Measurements from ENCODE around the gene STOM. TPM values are rescaled to one million over a fixed set of nuclear protein-coding genes. Genes with fewer than 3 reads are reported as not detected.

Gene STOM
- total and polyA plus RNA-seq, 2 of the 8 experiments (the other 6 are each of a cell fraction or from before 2014, with no cell fraction given): 25.2 to 60.4 TPM

DNA sequence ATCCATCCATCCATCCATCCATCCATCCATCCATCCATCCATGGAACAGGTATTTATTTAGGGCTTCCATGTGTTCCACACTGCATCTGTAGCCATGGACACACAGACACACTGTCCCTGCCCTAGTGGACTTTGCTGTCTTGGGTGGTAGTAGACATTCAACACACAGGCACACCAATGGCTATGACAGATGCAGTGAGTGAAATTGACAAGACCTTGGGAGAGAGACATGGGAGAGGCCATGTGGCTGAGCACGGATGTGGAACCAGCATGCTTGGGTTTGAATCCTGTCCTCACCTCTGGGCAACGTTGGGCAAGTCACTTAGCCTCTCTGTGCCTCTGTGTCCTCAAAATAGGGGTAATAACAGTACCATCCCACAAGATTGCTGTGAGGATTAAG, 45.3 kb downstream of the STOM start:
- H3K79me2 ChIP-seq (ENCODE audit: control insufficient read depth in 1 of 2, insufficient read depth in 2 of 2, low read length in 2 of 2): no peaks in the 10 kb centered on the region
- no peak overlapping the region for H3K18ac ChIP-seq (ENCODE audit: extremely low read depth, low read length)
- no peak overlapping the region for H3K27ac ChIP-seq (ENCODE audit: low read depth, low read length)
- no peak overlapping the region for H2AK5ac ChIP-seq (ENCODE audit: low read depth, low read length)
- no peak overlapping the region for H3K4me3 ChIP-seq (ENCODE audit: extremely low read depth in 1 of 4, insufficient read depth in 2 of 4, low read depth in 3 of 4, low read length in 4 of 4)
- H3K79me1 ChIP-seq (ENCODE audit: low read depth, low read length): no peaks in the 10 kb centered on the region
- H3K56ac ChIP-seq (replicated peaks; ENCODE audit: insufficient read length, low read depth, low read length): no peak overlapping the region
- H3K4me1 ChIP-seq (replicated peaks in 1 of 4; ENCODE audit: control insufficient read depth in 3 of 4, insufficient read depth in 4 of 4, low read length in 3 of 4): no peaks in the 10 kb centered on the region
- no peak overlapping the region for H2BK15ac ChIP-seq (ENCODE audit: low read length)
- DNase-seq (ENCODE audit: low read depth in 1 of 2, low spot score in 2 of 2) (no peak), FAIRE-seq (no peak)
- ChIA-PET CTCF (ENCODE audit: partially characterized antibody) (interaction anchor here (2.3 kb wide), 1 partner anchor 75 kb away, joined by 6 read pairs; no protein-coding TSS in a partner anchor), POLR2A (ENCODE audit: partially characterized antibody) (no interaction called here)
- H2AFZ ChIP-seq (ENCODE audit: low read length): no peak overlapping the region
- H4K5ac ChIP-seq (ENCODE audit: insufficient read length, low read depth, low read length): no peak overlapping the region
- no peak overlapping the region for H3K4me2 ChIP-seq (ENCODE audit: insufficient read depth in 1 of 2, low read depth in 2 of 2, low read length in 2 of 2)
- H3K14ac ChIP-seq (ENCODE audit: insufficient read length): no peak overlapping the region
- H3K23ac ChIP-seq (ENCODE audit: insufficient read length): no peak overlapping the region
- H3K9ac ChIP-seq (replicated peaks in 1 of 4; ENCODE audit: extremely low read depth in 1 of 4, low read depth in 3 of 4, low read length in 3 of 4): no peak overlapping the region
- no peaks in the 10 kb centered on the region for H3K9me3 ChIP-seq (ENCODE audit: insufficient read depth in 2 of 2, low read depth in 1 of 2, low read length in 1 of 2)
- H2BK5ac ChIP-seq (ENCODE audit: low read depth, low read length): no peak overlapping the region
- H2BK12ac ChIP-seq (ENCODE audit: low read depth, low read length): no peak overlapping the region
- no peaks in the 10 kb centered on the region for H3K23me2 ChIP-seq (ENCODE audit: low read depth, low read length)
- no peak overlapping the region for H4K8ac ChIP-seq (ENCODE audit: extremely low read depth, insufficient read depth, low read length)
- peaks cover 0 to 6% (median 3%) of the 10 kb centered on the region in 4 experiments; a peak in 3 of 8 replicates for H3K36me3 ChIP-seq (ENCODE audit: control insufficient read depth in 2 of 4, insufficient read depth in 4 of 4, low read length in 3 of 4)
- H4K20me1 ChIP-seq (replicated peaks in 1 of 2; ENCODE audit: control insufficient read depth in 1 of 2, insufficient read depth in 2 of 2, low read length in 2 of 2): peaks cover 0 to 3% of the 10 kb centered on the region in 2 experiments
- TF ChIP-seq SIN3A (conservative IDR thresholded peaks at IDR 0.05 in 1 of 2, IDR thresholded peaks at IDR 0.05 in 1 of 2; ENCODE audit: low read depth in 1 of 2, low read length in 2 of 2): no peak
- TF ChIP-seq RFX5 (IDR thresholded peaks at IDR 0.05; ENCODE audit: borderline replicate concordance, low read depth, low read length): no peak
- TF ChIP-seq CREB1 (IDR thresholded peaks at IDR 0.05): no peak
- TF ChIP-seq BCL11A (IDR thresholded peaks at IDR 0.05; ENCODE audit: low read depth in 2 of 2, low read length in 2 of 2): no peak
- no peak for TF ChIP-seq RBBP5 (IDR thresholded peaks at IDR 0.05; ENCODE audit: borderline replicate concordance, low read depth, low read length)
- no peak for TF ChIP-seq SP4 (IDR thresholded peaks at IDR 0.05; ENCODE audit: low read length)
- TF ChIP-seq PHF8 (conservative IDR thresholded peaks at IDR 0.05; ENCODE audit: low read depth, low read length): no peak
- TF ChIP-seq JUND (IDR thresholded peaks at IDR 0.05; ENCODE audit: low read length): no peak
- no peak for TF ChIP-seq FOSL1 (IDR thresholded peaks at IDR 0.05; ENCODE audit: insufficient read depth, low read depth, low read length)
- 90% methylated on average over 2 of the region's 2 CpGs; no CpG with 5 or more reads in 1 of the 2 experiments for WGBS, 2 experiments (ENCODE audit: extremely low coverage in 1 of 2, insufficient coverage in 1 of 2, insufficient read length in 1 of 2, insufficient replicate concordance in 2 of 2, low coverage in 1 of 2, low lambda C conversion rate in 2 of 2, missing lambda C conversion rate in 1 of 2)
- H2BK120ac ChIP-seq (replicated peaks; ENCODE audit: low read depth, low read length): no peak overlapping the region
- no peak overlapping the region for H3K4ac ChIP-seq (replicated peaks; ENCODE audit: insufficient read length, low read depth, low read length)
- no peaks in the 10 kb centered on the region for H3K27me3 ChIP-seq (replicated peaks in 1 of 4; ENCODE audit: control insufficient read depth in 3 of 4, extremely low read depth in 1 of 4, insufficient read depth in 3 of 4, low read length in 3 of 4)
- H2BK20ac ChIP-seq (ENCODE audit: low read length): no peak overlapping the region
- no peak overlapping the region for H4K91ac ChIP-seq (replicated peaks; ENCODE audit: insufficient read length, low read length)
